KMS-11 (cell line): ENCODE measurements around the gene RIPOR2.

Experiments used
- H2AFZ ChIP-seq: fragments of 200-600 bp; sonication (generic); 2 replicates; pipeline ENCODE4 v1.6.1; 2016; ENCODE audit warnings: antibody characterized with exemption, mixed run types, low read depth
- H3K27ac ChIP-seq: fragments of 200-600 bp; sonication (generic); 2 replicates; pipeline ENCODE4 v1.6.1; 2016; ENCODE audit warnings: mild to moderate bottlenecking, mixed run types
- H3K27me3 ChIP-seq: fragments of 200-600 bp; sonication (generic); 2 replicates; pipeline ENCODE4 v1.6.1; 2017; ENCODE audit warnings: mild to moderate bottlenecking, low read depth, mixed run types, moderate library complexity; ENCODE audit not compliant: insufficient read depth
- H3K36me3 ChIP-seq: fragments of 200-600 bp; sonication (generic); 2 replicates; pipeline ENCODE4 v1.6.1; 2017; ENCODE audit warnings: mild to moderate bottlenecking, mixed run types; ENCODE audit not compliant: insufficient read depth
- H3K4me1 ChIP-seq: fragments of 200-600 bp; sonication (generic); 2 replicates; pipeline ENCODE4 v1.6.1; 2016; ENCODE audit warnings: mild to moderate bottlenecking, low read depth, mixed run types; ENCODE audit not compliant: poor library complexity, severe bottlenecking
- H3K4me2 ChIP-seq: fragments of 200-600 bp; sonication (generic); 2 replicates; pipeline ENCODE4 v1.7.0; 2016; ENCODE audit warnings: mild to moderate bottlenecking, mixed run types
- H3K4me3 ChIP-seq: fragments of 200-600 bp; sonication (generic); IDR thresholded peaks from 2 replicates; pipeline ENCODE4 v1.6.1; 2017; ENCODE audit warnings: low read depth, low read length, mixed read lengths; ENCODE audit not compliant: insufficient read depth
- H3K79me2 ChIP-seq: fragments of 200-600 bp; sonication (generic); 2 replicates; pipeline ENCODE4 v1.6.1; 2016; ENCODE audit warnings: low read depth, mixed run types; ENCODE audit not compliant: insufficient read depth
- H3K9ac ChIP-seq: fragments of 200-600 bp; sonication (generic); 2 replicates; pipeline ENCODE4 v1.6.1; 2016; ENCODE audit warnings: mild to moderate bottlenecking, mixed run types
- H4K20me1 ChIP-seq: fragments of 200-600 bp; sonication (generic); 2 replicates; pipeline ENCODE4 v1.6.1; 2016; ENCODE audit warnings: mild to moderate bottlenecking, mixed run types; ENCODE audit not compliant: insufficient read depth
- TF ChIP-seq, protein P1 (sequence below): fragments of 200-600 bp; sonication (generic); conservative IDR thresholded peaks from 2 replicates; pipeline ENCODE4 v1.6.1; 2017; ENCODE audit warnings: low read depth, mild to moderate bottlenecking, antibody characterized with exemption, low read length, moderate library complexity, mixed read lengths

RIPOR2 gene

GRCh38 chr6:24959319-24959718 lies 23.6 kb upstream of the RIPOR2 start:
- Histone ChIP-seq H3K36me3 (no peaks in the 10 kb centered on the region), H3K4me2 (no peak overlapping the region), H2AFZ (no peak overlapping the region), H4K20me1 (no peaks in the 10 kb centered on the region), H3K79me2 (no peaks in the 10 kb centered on the region), H3K4me3 (no peak overlapping the region), H3K27me3 (no peaks in the 10 kb centered on the region), H3K9ac (no peak overlapping the region), H3K4me1 (no peaks in the 10 kb centered on the region), H3K27ac (no peak overlapping the region)
- TF ChIP-seq, protein P1, sequence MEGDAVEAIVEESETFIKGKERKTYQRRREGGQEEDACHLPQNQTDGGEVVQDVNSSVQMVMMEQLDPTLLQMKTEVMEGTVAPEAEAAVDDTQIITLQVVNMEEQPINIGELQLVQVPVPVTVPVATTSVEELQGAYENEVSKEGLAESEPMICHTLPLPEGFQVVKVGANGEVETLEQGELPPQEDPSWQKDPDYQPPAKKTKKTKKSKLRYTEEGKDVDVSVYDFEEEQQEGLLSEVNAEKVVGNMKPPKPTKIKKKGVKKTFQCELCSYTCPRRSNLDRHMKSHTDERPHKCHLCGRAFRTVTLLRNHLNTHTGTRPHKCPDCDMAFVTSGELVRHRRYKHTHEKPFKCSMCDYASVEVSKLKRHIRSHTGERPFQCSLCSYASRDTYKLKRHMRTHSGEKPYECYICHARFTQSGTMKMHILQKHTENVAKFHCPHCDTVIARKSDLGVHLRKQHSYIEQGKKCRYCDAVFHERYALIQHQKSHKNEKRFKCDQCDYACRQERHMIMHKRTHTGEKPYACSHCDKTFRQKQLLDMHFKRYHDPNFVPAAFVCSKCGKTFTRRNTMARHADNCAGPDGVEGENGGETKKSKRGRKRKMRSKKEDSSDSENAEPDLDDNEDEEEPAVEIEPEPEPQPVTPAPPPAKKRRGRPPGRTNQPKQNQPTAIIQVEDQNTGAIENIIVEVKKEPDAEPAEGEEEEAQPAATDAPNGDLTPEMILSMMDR, result no peak

DNA sequence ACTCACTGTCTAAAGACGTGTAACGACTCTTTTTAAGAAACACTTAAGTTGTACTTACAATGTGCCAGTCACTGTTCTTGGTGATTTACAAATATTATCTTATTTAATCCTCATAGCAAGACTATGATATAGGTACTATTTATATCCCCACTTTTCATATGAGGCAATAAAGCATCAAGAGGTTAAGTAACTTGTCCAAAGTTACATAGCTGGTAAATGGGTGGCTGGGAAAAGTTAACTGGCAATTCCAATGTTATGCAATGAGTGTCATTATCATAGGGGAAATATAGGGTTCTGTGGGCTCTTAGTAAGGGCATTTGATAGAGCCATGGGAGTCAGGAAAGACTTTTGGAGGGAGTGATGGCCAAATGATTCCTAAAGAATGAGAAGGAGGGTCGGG lies 21.4 kb upstream of the RIPOR2 start:
- Histone ChIP-seq H3K4me3 (no peak overlapping the region), H3K27ac (no peak overlapping the region), H4K20me1 (no peaks in the 10 kb centered on the region), H3K9ac (no peak overlapping the region), H2AFZ (no peak overlapping the region), H3K4me1 (no peaks in the 10 kb centered on the region), H3K27me3 (no peaks in the 10 kb centered on the region), H3K36me3 (no peaks in the 10 kb centered on the region), H3K4me2 (no peak overlapping the region), H3K79me2 (no peaks in the 10 kb centered on the region)
- TF ChIP-seq, protein P1, result no peak

- H3K27me3 ChIP-seq, result no peaks in the 10 kb centered on the region
- no peak overlapping the region for H3K4me3 ChIP-seq
- H3K79me2 ChIP-seq, result no peaks in the 10 kb centered on the region
- H3K27ac ChIP-seq, result no peak overlapping the region
- H3K9ac ChIP-seq, result no peak overlapping the region
- H3K4me1 ChIP-seq, result no peaks in the 10 kb centered on the region
- H4K20me1 ChIP-seq, result no peaks in the 10 kb centered on the region
- no peak overlapping the region for H3K4me2 ChIP-seq
- H3K36me3 ChIP-seq, result no peaks in the 10 kb centered on the region
- TF ChIP-seq, protein P1, result no peak
- no peak overlapping the region for H2AFZ ChIP-seq
Observed at GRCh38 chr6:24953726-24954125, 18.0 kb upstream of the RIPOR2 start.

DNA sequence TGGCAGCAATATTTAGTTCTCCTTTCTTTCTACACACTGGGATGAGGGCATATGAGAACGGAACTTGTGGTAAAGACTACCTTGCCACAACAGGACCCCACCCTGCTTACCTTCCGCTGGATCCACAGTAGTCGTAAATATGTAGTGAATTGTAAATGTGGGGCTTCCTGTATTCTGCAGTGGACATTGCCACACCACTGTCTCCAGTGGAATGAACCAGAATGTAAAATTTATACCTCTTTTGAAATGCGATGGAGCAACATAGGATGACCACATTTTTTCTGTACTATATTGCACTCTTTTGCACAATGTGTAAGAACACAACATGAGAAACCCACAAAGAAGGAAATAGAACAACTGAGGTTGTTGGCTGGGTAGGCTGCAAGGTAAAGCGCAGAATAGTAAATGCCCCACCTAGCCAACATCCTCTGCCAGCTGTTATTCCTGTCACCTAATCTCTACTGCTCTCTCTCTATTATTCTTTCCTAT lies 16.1 kb upstream of the RIPOR2 start:
- Histone ChIP-seq H3K27ac (no peak overlapping the region), H3K4me2 (no peak overlapping the region), H3K27me3 (no peaks in the 10 kb centered on the region), H3K4me3 (no peak overlapping the region), H3K9ac (no peak overlapping the region), H3K36me3 (no peaks in the 10 kb centered on the region), H2AFZ (no peak overlapping the region), H3K79me2 (no peaks in the 10 kb centered on the region), H4K20me1 (no peaks in the 10 kb centered on the region), H3K4me1 (no peaks in the 10 kb centered on the region)
- TF ChIP-seq, protein P1, result no peak
